OCI-M2 (cell line): ENCODE results near the gene NEIL3.

Source experiments
- DNase-seq: peaks from one replicate; lab custom pipeline; 2025; ENCODE audit not compliant: unreplicated experiment; lab: John Stamatoyannopoulos, UW

NEIL3 gene

GRCh38 chr4:177309522-177310371 is at the start of gene NEIL3:
Gene NEIL3, plus strand, starts transcription at chr4:177309874. Its CDS starts 80 bp downstream, at chr4:177309954.
- peak; percentile 67 for DNase-seq

GRCh38 chr4:177263818-177264217 is 45.9 kb upstream of the NEIL3 start:
- no peak for DNase-seq

GRCh38 chr4:177264788-177265422 is 44.8 kb upstream of the NEIL3 start:
- no peak for DNase-seq

DNA sequence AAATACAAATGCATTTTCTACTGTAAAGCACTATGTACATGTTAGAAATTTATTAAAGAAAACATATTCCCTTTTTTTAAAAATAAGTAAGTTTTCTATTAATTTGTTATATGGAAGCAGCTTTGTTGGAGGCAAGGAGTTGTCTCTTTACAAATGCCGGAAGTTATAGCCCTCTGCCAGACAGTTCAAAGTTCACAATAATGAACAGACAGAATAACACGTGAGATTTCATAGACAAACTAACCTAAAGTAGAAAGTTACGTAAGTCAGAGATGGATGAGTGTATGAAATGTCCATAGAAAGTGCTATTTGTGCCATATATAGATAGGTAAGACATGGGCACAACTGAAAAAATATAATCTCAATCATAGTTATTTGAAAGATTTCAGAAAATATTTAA is 43.9 kb upstream of the NEIL3 start:
- DNase-seq, result no peak

GRCh38 chr4:177266506-177266905 is 43.2 kb upstream of the NEIL3 start:
- no peak for DNase-seq

GRCh38 chr4:177267911-177268310 is 41.8 kb upstream of the NEIL3 start:
- no peak for DNase-seq

DNA sequence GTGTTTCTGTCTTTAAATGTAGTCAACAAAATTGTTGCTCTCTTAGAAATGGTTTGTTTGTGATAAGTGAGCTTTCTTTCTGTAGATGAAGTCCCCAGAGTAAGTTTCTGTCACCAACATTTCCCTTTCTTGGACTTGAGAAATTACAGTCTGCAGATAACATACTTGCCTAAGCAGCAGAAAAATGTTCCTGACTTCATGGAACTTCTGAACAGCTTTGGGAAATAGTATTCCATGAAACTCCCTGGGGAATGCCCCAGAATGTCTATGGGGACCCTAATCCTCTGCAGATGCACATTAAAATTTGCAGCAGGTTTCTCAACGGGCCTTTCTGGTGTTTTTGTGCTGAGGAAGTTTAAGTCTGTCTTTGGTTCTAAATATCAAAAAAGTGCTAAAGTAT is 38.6 kb upstream of the NEIL3 start:
- no peak for DNase-seq

- DNase-seq, result peak; percentile 8
Observed at GRCh38 chr4:177271915-177272766, 37.5 kb upstream of the NEIL3 start.

GRCh38 chr4:177275999-177276398 is 33.7 kb upstream of the NEIL3 start:
- no peak for DNase-seq

DNA sequence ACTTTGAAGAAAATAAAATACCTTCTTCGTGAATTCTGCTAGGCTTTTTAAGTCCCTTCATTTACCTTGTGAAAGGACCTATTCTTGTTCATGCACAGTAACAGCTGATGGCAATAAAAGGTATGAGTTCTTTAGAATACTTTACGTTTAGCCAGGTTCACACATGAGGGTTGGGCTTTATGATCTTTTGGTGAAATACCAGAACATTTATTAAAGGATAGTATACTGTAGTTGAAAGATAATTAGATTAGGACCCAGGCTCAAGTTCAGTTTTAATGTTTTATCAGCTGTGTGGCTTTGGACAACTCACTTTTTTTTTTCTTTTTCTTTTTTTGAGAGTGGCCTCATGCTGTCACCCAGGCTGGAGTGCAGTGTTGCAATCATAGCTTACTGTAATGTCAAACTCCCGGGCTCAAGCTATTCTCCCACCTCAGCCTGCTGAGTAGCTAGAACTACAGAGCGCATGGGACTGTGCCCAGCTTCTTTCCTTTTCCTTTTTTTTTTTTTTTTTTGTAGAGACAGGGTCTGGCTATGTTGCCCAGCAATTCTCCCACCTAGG is 28.2 kb upstream of the NEIL3 start:
- no peak for DNase-seq

- DNase-seq, result no peak
Observed at GRCh38 chr4:177282284-177282835, 27.3 kb upstream of the NEIL3 start.

DNA sequence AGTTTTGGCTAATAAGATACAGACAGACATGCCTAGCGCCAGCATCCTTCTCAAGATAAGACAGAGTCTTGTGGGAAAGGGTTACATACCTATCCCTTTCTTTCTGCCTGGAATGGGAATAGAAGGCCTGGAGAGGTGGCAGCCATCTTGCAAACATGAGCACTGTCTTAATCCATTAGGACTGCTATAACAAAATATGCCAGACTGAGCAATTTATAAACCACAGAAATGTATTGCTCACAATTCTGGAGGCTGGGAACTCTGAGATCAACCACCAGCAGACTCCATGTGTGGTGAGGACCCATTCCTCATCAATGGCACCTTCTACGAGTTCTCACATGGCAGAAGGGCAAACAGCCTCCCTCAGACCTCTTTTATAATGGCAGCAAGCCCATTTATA is 26.5 kb upstream of the NEIL3 start:
- no peak for DNase-seq

DNA sequence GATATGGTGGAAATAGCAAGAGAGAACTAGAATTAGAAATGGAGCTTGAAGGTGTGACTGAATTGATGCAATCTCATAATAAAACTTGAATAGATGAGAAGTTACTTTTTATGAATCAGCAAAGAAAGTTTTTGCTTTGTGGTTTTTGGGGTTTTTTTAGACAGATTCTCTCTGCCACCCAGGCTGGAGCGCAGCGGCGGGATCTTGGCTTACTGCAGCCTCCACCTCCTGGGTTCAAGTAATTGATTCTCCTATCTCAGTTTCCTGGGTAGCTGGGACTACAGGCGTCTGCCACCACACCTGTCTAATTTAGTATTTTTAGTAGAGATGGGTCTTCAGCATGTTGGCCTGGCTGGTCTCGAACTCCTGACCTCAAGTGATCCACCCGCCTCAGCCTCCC is 23.7 kb upstream of the NEIL3 start:
- DNase-seq, result no peak

DNA sequence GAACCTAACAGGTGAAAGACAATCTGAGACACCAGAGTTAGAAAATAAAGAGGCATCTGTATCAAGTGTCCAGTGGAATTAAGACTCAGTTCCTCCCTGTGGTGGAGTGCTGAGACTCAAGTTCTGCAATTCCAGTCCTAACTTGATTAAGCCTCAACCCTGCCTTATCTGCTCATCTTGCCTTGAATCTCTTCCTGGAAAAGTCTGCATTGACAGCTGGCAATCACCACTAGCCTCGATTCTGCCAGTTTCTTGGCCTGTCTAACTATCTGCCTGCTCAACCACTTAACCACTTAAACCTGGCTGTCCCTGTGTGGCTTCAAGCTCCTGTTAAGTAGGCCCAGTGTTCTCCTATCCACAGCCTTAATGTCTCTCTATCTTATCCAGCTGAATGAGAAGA is 22.4 kb upstream of the NEIL3 start:
- no peak for DNase-seq

DNA sequence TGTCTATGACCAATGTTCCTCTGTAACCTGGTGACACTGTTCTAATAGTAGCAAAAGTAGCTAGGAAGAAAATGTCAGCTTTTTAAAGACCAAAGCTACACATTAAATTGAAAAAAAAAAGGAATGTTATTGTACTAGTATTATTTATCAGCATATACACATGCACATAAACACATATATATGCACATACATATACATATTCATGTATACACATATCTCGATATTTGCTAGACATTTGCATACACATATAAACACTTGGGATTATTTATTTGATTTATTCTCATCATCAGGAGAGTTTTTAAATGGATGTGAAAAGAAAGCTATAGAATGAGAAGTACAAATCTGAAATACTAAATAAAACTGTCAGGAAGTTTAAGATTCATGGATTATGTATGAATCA is 21.3 kb upstream of the NEIL3 start:
- DNase-seq, result no peak

DNA sequence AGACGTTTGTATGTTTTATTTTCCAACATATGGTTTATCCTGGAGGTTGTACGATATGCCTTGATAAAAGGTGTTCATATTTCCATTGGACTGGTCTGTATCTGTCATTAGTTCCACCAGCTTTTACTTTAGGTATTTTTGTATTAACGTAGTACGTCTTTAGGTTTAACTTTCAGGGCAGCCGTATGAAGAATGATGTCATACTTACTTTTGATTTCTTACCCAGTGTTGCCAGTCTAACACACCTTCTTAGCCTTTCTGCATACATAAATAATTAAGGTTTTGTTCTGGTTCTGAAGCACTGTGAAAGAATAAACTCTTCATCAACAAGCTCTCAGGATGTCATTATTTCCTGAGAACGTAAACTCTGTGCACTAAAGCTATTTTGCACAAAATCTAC is 18.9 kb upstream of the NEIL3 start:
- DNase-seq, result no peak

GRCh38 chr4:177292171-177292570 is 17.5 kb upstream of the NEIL3 start:
- no peak for DNase-seq

DNA sequence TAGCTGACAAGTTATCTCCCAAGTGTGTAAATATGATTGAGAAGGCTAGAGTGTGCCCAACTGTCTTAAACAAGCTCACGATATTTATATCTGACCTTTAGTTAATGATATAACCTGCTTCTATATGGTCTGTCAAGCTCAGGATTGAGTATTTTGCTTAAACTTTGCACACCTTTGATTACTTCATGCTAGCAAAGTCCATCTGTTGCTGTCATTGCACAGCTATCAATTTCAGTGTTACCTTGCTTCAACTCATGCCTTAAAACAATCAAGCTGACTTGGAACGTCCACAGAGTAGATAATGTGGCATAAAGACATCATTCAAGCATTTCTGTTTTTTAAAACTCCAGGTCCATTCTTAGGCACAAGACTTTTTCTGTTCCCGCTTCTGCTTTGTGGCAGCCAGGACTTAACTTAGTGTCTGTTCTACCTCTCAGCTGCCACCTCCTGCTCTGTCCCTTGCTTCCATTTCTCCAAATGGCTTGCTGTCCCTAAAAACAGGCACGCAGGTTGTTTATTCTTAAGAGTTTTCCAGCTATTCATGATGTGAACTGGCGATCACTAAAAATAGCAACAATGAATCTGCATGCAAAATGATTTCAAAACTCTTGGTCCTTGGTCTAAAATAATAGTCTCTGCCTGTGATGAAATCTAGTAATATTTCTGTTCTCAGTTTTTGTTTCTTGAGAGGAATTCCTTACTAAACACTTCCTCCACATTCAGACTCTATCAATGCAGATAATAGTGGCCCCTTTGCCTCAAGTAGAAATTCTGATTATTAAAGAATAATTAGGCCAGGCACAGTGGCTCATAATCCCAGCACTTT is 16.3 kb upstream of the NEIL3 start:
- DNase-seq, result no peak

DNA sequence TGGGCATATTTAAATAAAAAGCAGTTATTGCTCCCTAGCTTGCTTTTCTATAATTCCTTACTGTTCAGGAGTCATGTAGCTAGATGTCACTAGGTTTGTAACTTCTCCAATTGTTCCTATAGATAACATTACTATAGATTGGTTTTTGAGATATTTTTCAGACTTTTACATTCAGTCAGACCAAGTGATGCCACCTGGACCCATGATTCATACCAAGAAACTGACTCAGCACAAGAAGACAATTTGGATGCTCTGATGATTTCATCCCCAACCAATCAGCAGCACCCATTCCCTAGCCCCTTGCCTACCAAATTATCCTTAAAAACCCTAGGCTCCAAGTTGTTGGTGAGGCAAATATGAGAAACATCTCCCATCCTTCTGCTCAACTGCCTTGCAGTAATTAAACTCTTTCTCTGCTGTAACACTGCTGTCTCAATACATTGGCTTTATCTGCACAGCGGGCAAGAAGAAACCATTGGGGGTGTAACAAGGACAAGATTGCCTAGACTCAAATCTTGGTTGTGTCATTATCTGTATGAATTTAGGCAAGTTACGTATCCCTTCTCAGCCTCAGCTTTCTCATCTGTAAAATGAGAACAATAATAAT is 11.8 kb upstream of the NEIL3 start:
- DNase-seq, result no peak

GRCh38 chr4:177301126-177301639 is 8.5 kb upstream of the NEIL3 start:
- no peak for DNase-seq
